Measurements from ENCODE around the gene NECTIN1.
A peak's percentile ranks its signal among the peaks of the same experiment; 100 is the strongest.

NECTIN1 gene

GRCh38 chr11:119755356-119756071 lies 26.5 kb upstream of the NECTIN1 start:
- DNase-seq (ENCODE audit: low read depth in 2 of 2), result no peak

GRCh38 chr11:119754656-119755355 lies 25.8 kb upstream of the NECTIN1 start:
- no peak for DNase-seq (ENCODE audit: low read depth in 2 of 2)

- DNase-seq (ENCODE audit: low read depth in 2 of 2), result no peak
Observed at GRCh38 chr11:119754199-119754598, 25.2 kb upstream of the NECTIN1 start.

GRCh38 chr11:119752946-119753345 lies 23.9 kb upstream of the NECTIN1 start:
- DNase-seq (ENCODE audit: low read depth in 2 of 2), result no peak

GRCh38 chr11:119752345-119752871 lies 23.4 kb upstream of the NECTIN1 start:
- no peak for DNase-seq (ENCODE audit: low read depth in 2 of 2)

GRCh38 chr11:119750056-119750455 lies 21.1 kb upstream of the NECTIN1 start:
- no peak for DNase-seq (ENCODE audit: low read depth in 2 of 2)

GRCh38 chr11:119749006-119749565 lies 20.1 kb upstream of the NECTIN1 start:
- DNase-seq (ENCODE audit: low read depth in 2 of 2), result no peak

- no peak for DNase-seq (ENCODE audit: low read depth in 2 of 2)
Observed at GRCh38 chr11:119747868-119748660, 19.1 kb upstream of the NECTIN1 start.

GRCh38 chr11:119745776-119746535 lies 17.0 kb upstream of the NECTIN1 start:
- DNase-seq (ENCODE audit: low read depth in 2 of 2), result no peak

GRCh38 chr11:119745112-119745511 lies 16.1 kb upstream of the NECTIN1 start:
- no peak for DNase-seq (ENCODE audit: low read depth in 2 of 2)

- DNase-seq (ENCODE audit: low read depth in 2 of 2), result no peak
Observed at GRCh38 chr11:119744577-119744976, 15.6 kb upstream of the NECTIN1 start.

- DNase-seq (ENCODE audit: low read depth in 2 of 2), result no peak
Observed at GRCh38 chr11:119743006-119743405, 14.0 kb upstream of the NECTIN1 start.

- DNase-seq (ENCODE audit: low read depth in 2 of 2), result no peak
Observed at GRCh38 chr11:119742263-119742861, 13.4 kb upstream of the NECTIN1 start.

GRCh38 chr11:119741369-119742262 lies 12.6 kb upstream of the NECTIN1 start:
- DNase-seq (ENCODE audit: low read depth in 2 of 2), result peak; percentile 13 to 26

GRCh38 chr11:119739975-119740374 lies 11.0 kb upstream of the NECTIN1 start:
- DNase-seq (ENCODE audit: low read depth in 2 of 2), result no peak

GRCh38 chr11:119739021-119739703 lies 10.2 kb upstream of the NECTIN1 start:
- DNase-seq (ENCODE audit: low read depth in 2 of 2), result no peak

- DNase-seq (ENCODE audit: low read depth in 2 of 2), result no peak
Observed at GRCh38 chr11:119738059-119738439, 9.0 kb upstream of the NECTIN1 start.

GRCh38 chr11:119737366-119738058 lies 8.5 kb upstream of the NECTIN1 start:
- no peak for DNase-seq (ENCODE audit: low read depth in 2 of 2)

GRCh38 chr11:119734788-119735187 lies 5.8 kb upstream of the NECTIN1 start:
- no peak for DNase-seq (ENCODE audit: low read depth in 2 of 2)

Data from stimulated activated CD8-positive, alpha-beta memory T cell treated with anti-CD3 and anti-CD28 coated beads, Interleukin-15, amount 100 ng/mL, for 4 hours (primary cell).